Measurements from ENCODE around the gene GRAMD1A. TPM values are rescaled to one million over a fixed set of nuclear protein-coding genes. Genes with fewer than 3 reads are reported as not detected.

The GRAMD1A gene
- total RNA-seq, 1 experiment from 2014 or later: 32.8 TPM

DNA sequence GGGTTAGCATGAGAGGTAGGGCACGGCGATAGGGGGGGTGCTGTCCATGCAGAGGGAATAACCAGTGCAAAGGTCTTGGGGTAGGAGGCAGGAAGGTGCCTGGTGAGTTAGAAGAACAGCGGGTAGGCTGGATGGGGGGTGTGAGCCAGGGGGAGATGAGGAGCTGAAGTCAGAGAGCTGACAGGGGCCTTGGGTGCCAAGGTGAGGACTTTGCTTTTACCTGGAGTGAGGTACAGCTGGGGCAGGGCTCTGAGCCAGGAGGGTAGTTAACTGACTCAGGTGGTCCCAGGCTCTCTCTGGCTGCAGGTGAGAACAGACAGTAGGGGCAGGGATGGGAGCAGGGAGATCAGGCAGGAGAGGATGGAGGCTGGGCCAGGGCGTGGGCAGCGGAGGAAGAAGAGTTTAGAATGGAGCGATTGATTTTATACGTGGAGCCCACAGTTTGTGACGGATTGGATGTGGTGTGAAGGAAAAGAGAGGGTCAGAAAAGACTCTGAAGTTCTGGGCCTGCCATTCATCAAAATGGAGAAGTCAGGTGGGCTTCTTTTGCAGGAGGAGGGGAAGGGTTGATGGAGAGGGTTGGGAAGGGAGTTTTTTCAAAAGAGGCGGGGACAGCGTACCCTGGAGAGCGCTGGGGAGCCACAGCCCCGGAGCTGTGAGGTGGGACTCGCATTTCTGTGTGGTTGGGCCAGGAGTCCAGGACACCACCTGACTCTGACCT lies 1.2 kb upstream of the GRAMD1A start:
- no TSS peak for BruUV-seq (replicated peaks)
- no peak overlapping the region; the same call in 1 of the 2 replicates for H3K9ac ChIP-seq (ENCODE audit: low read length)
- peak overlapping the region; percentile 70; the same call in 1 of the 2 replicates for H2AFZ ChIP-seq (ENCODE audit: low read length)
- CTCF ChIA-PET: no interaction called here
- TF ChIP-seq EZH2 (IDR thresholded peaks at IDR 0.05; ENCODE audit: low read length, unreplicated experiment) (no peak), EZH2phosphoT487 (IDR thresholded peaks at IDR 0.05; ENCODE audit: borderline replicate concordance, low read length) (no peak)
- TF ChIP-seq, protein P1, sequence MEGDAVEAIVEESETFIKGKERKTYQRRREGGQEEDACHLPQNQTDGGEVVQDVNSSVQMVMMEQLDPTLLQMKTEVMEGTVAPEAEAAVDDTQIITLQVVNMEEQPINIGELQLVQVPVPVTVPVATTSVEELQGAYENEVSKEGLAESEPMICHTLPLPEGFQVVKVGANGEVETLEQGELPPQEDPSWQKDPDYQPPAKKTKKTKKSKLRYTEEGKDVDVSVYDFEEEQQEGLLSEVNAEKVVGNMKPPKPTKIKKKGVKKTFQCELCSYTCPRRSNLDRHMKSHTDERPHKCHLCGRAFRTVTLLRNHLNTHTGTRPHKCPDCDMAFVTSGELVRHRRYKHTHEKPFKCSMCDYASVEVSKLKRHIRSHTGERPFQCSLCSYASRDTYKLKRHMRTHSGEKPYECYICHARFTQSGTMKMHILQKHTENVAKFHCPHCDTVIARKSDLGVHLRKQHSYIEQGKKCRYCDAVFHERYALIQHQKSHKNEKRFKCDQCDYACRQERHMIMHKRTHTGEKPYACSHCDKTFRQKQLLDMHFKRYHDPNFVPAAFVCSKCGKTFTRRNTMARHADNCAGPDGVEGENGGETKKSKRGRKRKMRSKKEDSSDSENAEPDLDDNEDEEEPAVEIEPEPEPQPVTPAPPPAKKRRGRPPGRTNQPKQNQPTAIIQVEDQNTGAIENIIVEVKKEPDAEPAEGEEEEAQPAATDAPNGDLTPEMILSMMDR (conservative IDR thresholded peaks at IDR 0.05; ENCODE audit: low read depth, low read length): no peak
- no peak overlapping the region for H3K27ac ChIP-seq (ENCODE audit: low read length)
- H3K4me2 ChIP-seq (ENCODE audit: low read length): peak overlapping the region; percentile 97
- intact Hi-C loops (cut with micrococcal nuclease): no loop called here
- no peaks in the 10 kb centered on the region for H3K27me3 ChIP-seq (ENCODE audit: low read length)
- no peaks in the 10 kb centered on the region for H3K36me3 ChIP-seq (ENCODE audit: low read depth, low read length)
- no peaks in the 10 kb centered on the region for H3F3A ChIP-seq (ENCODE audit: low read length, unreplicated experiment)
- H4K20me1 ChIP-seq (ENCODE audit: low read length): no peaks in the 10 kb centered on the region
- H3K4me1 ChIP-seq (ENCODE audit: insufficient read depth, low read length): peaks cover 26% of the 10 kb centered on the region
- POLR2A ChIA-PET (ENCODE audit: unreplicated experiment): no interaction called here
- H3K9me3 ChIP-seq (ENCODE audit: low read length): no peaks in the 10 kb centered on the region
- DNase-seq (no peak), ATAC-seq (no peak)
- H3K79me2 ChIP-seq (ENCODE audit: low read length): peaks cover 35% of the 10 kb centered on the region
- H3K9me2 ChIP-seq (replicated peaks; ENCODE audit: low read length): no peaks in the 10 kb centered on the region
- H3K4me3 ChIP-seq (ENCODE audit: low read length): peak overlapping the region; percentile 72; the same call in 1 of the 2 replicates

DNA sequence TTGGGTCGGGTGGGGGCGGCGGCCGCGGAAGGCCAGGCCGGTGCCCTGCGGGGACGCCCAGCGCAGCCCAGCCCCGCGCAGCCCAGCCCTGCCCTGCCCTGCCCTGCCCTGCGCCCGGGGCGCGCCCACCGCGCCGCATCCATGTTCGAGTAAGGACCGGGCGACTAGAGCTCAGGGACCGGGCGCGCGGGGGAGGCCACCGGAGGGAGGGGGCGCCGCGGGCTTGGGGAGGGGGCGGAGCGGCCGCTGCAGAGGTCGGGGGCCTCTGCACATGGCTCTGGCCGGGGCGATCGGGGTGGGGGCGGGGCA lies 169 bp downstream of the GRAMD1A start:
- H3K79me2 ChIP-seq (ENCODE audit: low read length): peaks cover 45% of the 10 kb centered on the region
- no peaks in the 10 kb centered on the region for H3K9me3 ChIP-seq (ENCODE audit: low read length)
- intact Hi-C loops (cut with micrococcal nuclease): no loop called here
- no peak for DNase-seq
- H3K9me2 ChIP-seq (replicated peaks; ENCODE audit: low read length): no peaks in the 10 kb centered on the region
- no peaks in the 10 kb centered on the region for H3F3A ChIP-seq (ENCODE audit: low read length, unreplicated experiment)
- peak overlapping the region; percentile 77 for H3K9ac ChIP-seq (ENCODE audit: low read length)
- no peak overlapping the region for H3K27ac ChIP-seq (ENCODE audit: low read length)
- no peak; the same call in 1 of the 2 replicates for ATAC-seq
- no peaks in the 10 kb centered on the region for H4K20me1 ChIP-seq (ENCODE audit: low read length)
- peak overlapping the region; percentile 83; the same call in 1 of the 2 replicates for H3K4me2 ChIP-seq (ENCODE audit: low read length)
- no peak overlapping the region for H2AFZ ChIP-seq (ENCODE audit: low read length)
- no peaks in the 10 kb centered on the region for H3K27me3 ChIP-seq (ENCODE audit: low read length)
- no TSS peak for BruUV-seq (replicated peaks)
- TF ChIP-seq EZH2phosphoT487 (IDR thresholded peaks at IDR 0.05; ENCODE audit: borderline replicate concordance, low read length) (no peak), EZH2 (IDR thresholded peaks at IDR 0.05; ENCODE audit: low read length, unreplicated experiment) (no peak)
- TF ChIP-seq, protein P1 (conservative IDR thresholded peaks at IDR 0.05; ENCODE audit: low read depth, low read length): no peak
- H3K36me3 ChIP-seq (ENCODE audit: low read depth, low read length): no peaks in the 10 kb centered on the region
- H3K4me3 ChIP-seq (ENCODE audit: low read length): peak overlapping the region; percentile 72
- H3K4me1 ChIP-seq (ENCODE audit: insufficient read depth, low read length): peaks cover 16% of the 10 kb centered on the region
- POLR2A ChIA-PET (ENCODE audit: unreplicated experiment): interaction anchor here (0.6 kb wide), 1 partner anchor 145 kb away, joined by 4 read pairs; no protein-coding TSS in a partner anchor
- CTCF ChIA-PET: no interaction called here
